HCT116 (cell line): ENCODE data around the gene MAST4. TPM values are rescaled to one million over a fixed set of nuclear protein-coding genes. Genes with fewer than 3 reads are reported as not detected.

ENCODE experiments used
- ATAC-seq: fragments of 200-7000 bp; cut with Tn5 transposase; 2 replicates; pipeline ENCODE4 v1.9.1; 2020; ENCODE audit warnings: mild to moderate bottlenecking, moderate library complexity
- BruUV-seq: library from RNA; stranded (reverse); fragments of 400-500 nt; replicated peaks from 2 replicates; lab custom pipeline; 2021; lab: Mats Ljungman, UMichigan
- CTCF ChIA-PET: fragments of 300-600 bp; sonication (Branson Sonifier 250); formaldehyde crosslinking; loops from one replicate; lab custom pipeline; 2021; ENCODE audit warnings: antibody characterized with exemption; lab: Charles Lee
- POLR2A ChIA-PET: fragments of 300-600, 350-600 bp; sonication (Branson Sonifier 250); formaldehyde crosslinking; loops from one replicate; lab custom pipeline; 2021; ENCODE audit warnings: antibody characterized with exemption; lab: Charles Lee
- RAD21 ChIA-PET, 2 experiments: fragments of 300-600 bp; sonication (Branson Sonifier 250); formaldehyde crosslinking; loops; one replicate each; lab custom pipeline; 2023; ENCODE audit warnings: low total read pairs in 2 of 2; ENCODE audit not compliant: uncharacterized antibody in 2 of 2, unreplicated experiment in 2 of 2, low non-redundant PET in 1 of 2; lab: Charles Lee
- DNase-seq: peaks from one replicate; pipeline ENCODE4 v3.0.0-alpha.2; 2010; ENCODE audit warnings: low read depth, low spot score
- H2AFZ ChIP-seq: fragments of 200-600 bp; shearing (Covaris generic), sonication (generic); 2 replicates; pipeline ENCODE4 v1.6.1; 2017; ENCODE audit warnings: low read depth, mixed run types, mixed read lengths, antibody characterized with exemption, low read length; ENCODE audit not compliant: poor library complexity, severe bottlenecking
- H3K27ac ChIP-seq: 2 replicates; pipeline ENCODE4 v1.5.1; 2012; ENCODE audit warnings: low read depth, low read length
- H3K27me3 ChIP-seq: fragments of 200-600 bp; sonication (generic); 2 replicates; pipeline ENCODE4 v1.6.1; 2016; ENCODE audit warnings: mixed run types, low read length, mixed read lengths; ENCODE audit not compliant: insufficient read depth
- H3K36me3 ChIP-seq, 2 experiments: fragments of 200-500 bp in 1 of 2; fragments of 200-600 bp in 1 of 2; sonication (Bioruptor generic) in 1 of 2; sonication (generic) in 1 of 2; 2 replicates each; pipeline versions ENCODE4 v1.5.1 to v1.6.1; 2014 to 2016; ENCODE audit warnings: low read length in 2 of 2, inconsistent platforms in 1 of 2, mixed read lengths in 1 of 2, mixed run types in 1 of 2; ENCODE audit not compliant: insufficient read depth in 2 of 2, control insufficient read depth in 1 of 2
- H3K4me1 ChIP-seq, 2 experiments: fragments of 200-600 bp in 1 of 2; sonication (generic) in 1 of 2; 2 replicates each; pipeline versions ENCODE4 v1.5.1 to v1.6.1; 2012 to 2017; ENCODE audit warnings: low read length in 2 of 2, inconsistent platforms in 1 of 2, mild to moderate bottlenecking in 1 of 2, mixed read lengths in 1 of 2, mixed run types in 1 of 2, moderate library complexity in 1 of 2; ENCODE audit not compliant: insufficient read depth in 2 of 2, control insufficient read depth in 1 of 2
- H3K4me2 ChIP-seq: fragments of 200-600 bp; sonication (generic); 2 replicates; pipeline ENCODE4 v1.6.1; 2017; ENCODE audit warnings: mixed run types, low read length, mixed read lengths
- H3K4me3 ChIP-seq, 2 experiments: fragments of 200-600 bp in 1 of 2; sonication (generic) in 1 of 2; replicated peaks in 1 of 2; 2 replicates each; pipeline ENCODE4 v1.5.1; 2011 to 2016; ENCODE audit warnings: low read length in 2 of 2, control low read depth in 1 of 2, low read depth in 1 of 2, mild to moderate bottlenecking in 1 of 2, mixed read lengths in 1 of 2, mixed run types in 1 of 2
- H3K79me2 ChIP-seq: fragments of 200-600 bp; sonication (generic); 2 replicates; pipeline ENCODE4 v1.6.1; 2017; ENCODE audit warnings: mild to moderate bottlenecking, mixed run types, low read length, moderate library complexity, mixed read lengths; ENCODE audit not compliant: insufficient read depth
- H3K9ac ChIP-seq: fragments of 200-600 bp; sonication (generic); 2 replicates; pipeline ENCODE4 v1.6.1; 2016; ENCODE audit warnings: low read length, mixed read lengths
- H3K9me2 ChIP-seq: fragments of 200-600 bp; sonication (generic), shearing (Covaris generic); 2 replicates; pipeline ENCODE4 v1.6.1; 2017; ENCODE audit warnings: mixed run types, mild to moderate bottlenecking, moderate library complexity; ENCODE audit not compliant: insufficient read depth
- H3K9me3 ChIP-seq, 2 experiments: fragments of 200-500 bp in 1 of 2; fragments of 200-600 bp in 1 of 2; sonication (Bioruptor generic) in 1 of 2; sonication (generic) in 1 of 2; 2 replicates each; pipeline ENCODE4 v1.6.1; 2014 to 2017; ENCODE audit warnings: low read length in 2 of 2, mixed read lengths in 2 of 2, inconsistent platforms in 1 of 2, low read depth in 1 of 2, mild to moderate bottlenecking in 1 of 2, mixed run types in 1 of 2, moderate library complexity in 1 of 2; ENCODE audit not compliant: control insufficient read depth in 1 of 2, insufficient read depth in 1 of 2
- H4K20me1 ChIP-seq: fragments of 200-600 bp; sonication (generic), shearing (Covaris generic); 2 replicates; pipeline ENCODE4 v1.6.1; 2017; ENCODE audit warnings: mixed run types, mild to moderate bottlenecking, moderate library complexity; ENCODE audit not compliant: insufficient read depth
- ATF3 ChIP-seq: IDR thresholded peaks from 2 replicates; pipeline ENCODE4 v1.6.1; 2012
- CEBPB ChIP-seq: IDR thresholded peaks from 2 replicates; pipeline ENCODE4 v1.6.1; 2012; ENCODE audit warnings: low read depth
- CTCF ChIP-seq, 3 experiments: fragments of 200-600 bp in 1 of 3; sonication (generic) in 1 of 3; IDR thresholded peaks in 2 of 3; conservative IDR thresholded peaks in 1 of 3; 2 replicates each; pipeline ENCODE4 v1.5.1; 2012 to 2017; ENCODE audit warnings: low read depth in 2 of 3, low read length in 2 of 3, antibody characterized with exemption in 1 of 3, borderline replicate concordance in 1 of 3, control low read depth in 1 of 3, mild to moderate bottlenecking in 1 of 3, mixed read lengths in 1 of 3, mixed run types in 1 of 3, moderate library complexity in 1 of 3; ENCODE audit not compliant: insufficient read depth in 1 of 3
- EGR1 ChIP-seq: IDR thresholded peaks from 2 replicates; pipeline ENCODE4 v1.6.1; 2012; ENCODE audit warnings: low read depth
- ELF1 ChIP-seq: IDR thresholded peaks from 2 replicates; pipeline ENCODE4 v1.6.1; 2012; ENCODE audit warnings: low read depth, borderline replicate concordance
- FOSL1 ChIP-seq: IDR thresholded peaks from 2 replicates; pipeline ENCODE4 v1.6.1; 2012; ENCODE audit warnings: low read depth
- JUND ChIP-seq: IDR thresholded peaks from 2 replicates; pipeline ENCODE4 v1.6.1; 2012
- MAX ChIP-seq: IDR thresholded peaks from 2 replicates; pipeline ENCODE4 v1.6.1; 2012
- POLR2A ChIP-seq: IDR thresholded peaks from 2 replicates; pipeline ENCODE4 v1.7.0; 2011; ENCODE audit warnings: borderline replicate concordance; ENCODE audit not compliant: insufficient read depth, insufficient read length; ENCODE audit errors: extremely low read depth
- POLR2AphosphoS5 ChIP-seq: IDR thresholded peaks from 2 replicates; pipeline ENCODE4 v1.6.1; 2011; ENCODE audit warnings: mild to moderate bottlenecking, low read depth, low read length, moderate library complexity
- REST ChIP-seq: IDR thresholded peaks from 2 replicates; pipeline ENCODE4 v1.6.1; 2012; ENCODE audit warnings: low read depth
- SIN3A ChIP-seq: IDR thresholded peaks from 2 replicates; pipeline ENCODE4 v1.6.1; 2012; ENCODE audit warnings: low read depth
- SP1 ChIP-seq: IDR thresholded peaks from 2 replicates; pipeline ENCODE4 v1.6.1; 2012; ENCODE audit warnings: low read depth
- SRF ChIP-seq: IDR thresholded peaks from 2 replicates; pipeline ENCODE4 v1.6.1; 2012; ENCODE audit warnings: low read depth
- TCF7L2 ChIP-seq: IDR thresholded peaks from 2 replicates; pipeline ENCODE4 v1.7.0; 2011; ENCODE audit warnings: borderline replicate concordance, inconsistent platforms; ENCODE audit not compliant: insufficient read depth, insufficient read length; ENCODE audit errors: extremely low read depth
- ZBTB33 ChIP-seq: IDR thresholded peaks from 2 replicates; pipeline ENCODE4 v1.6.1; 2011; ENCODE audit warnings: mild to moderate bottlenecking, low read length, moderate library complexity; ENCODE audit not compliant: insufficient replicate concordance; ENCODE audit errors: extremely low read depth
- ZNF274 ChIP-seq: fragments of 200-500 bp; sonication (Bioruptor generic); IDR thresholded peaks from 2 replicates; pipeline ENCODE4 v1.6.1; 2014; ENCODE audit warnings: mild to moderate bottlenecking, low read depth, low read length, inconsistent platforms
- intact Hi-C: fragments of 100-400 bp; cut with micrococcal nuclease; formaldehyde crosslinking; loops from 2 replicates; pipeline ENCODE4 v1.10.0; 2022
- total RNA-seq: library from RNA; stranded (reverse); gene quantifications from one replicate; pipeline ENCODE4 v1.2.1, GENCODE V29; 2021; ENCODE audit not compliant: unreplicated experiment

MAST4 gene
- total RNA-seq, 1 experiment from 2014 or later: 1.1 TPM

- POLR2A ChIA-PET: no interaction called here
These were observed 140.9 kb downstream of the MAST4 start for GRCh38 chr5:66737096-66737495.

More at GRCh38 chr5:66737096-66737495, 140.9 kb downstream of the MAST4 start:
- Histone ChIP-seq H3K9ac (no peak overlapping the region), H3K9me3 (no peaks in the 10 kb centered on the region), H3K27me3 (peaks cover 58% of the 10 kb centered on the region), H3K4me3 (no peak overlapping the region), H2AFZ (no peak overlapping the region), H3K27ac (no peak overlapping the region), H4K20me1 (no peaks in the 10 kb centered on the region), H3K4me2 (no peak overlapping the region), H3K79me2 (no peaks in the 10 kb centered on the region), H3K4me1 (no peaks in the 10 kb centered on the region), H3K36me3 (no peaks in the 10 kb centered on the region), H3K9me2 (no peaks in the 10 kb centered on the region)
- ChIA-PET CTCF (no interaction called here), RAD21 (no interaction called here)
- no peak for ATAC-seq
- TF ChIP-seq REST: no peak
- no peak for TF ChIP-seq SRF
- no peak for TF ChIP-seq JUND
- no peak for TF ChIP-seq CTCF (IDR thresholded peaks at IDR 0.05 in 2 of 3, conservative IDR thresholded peaks at IDR 0.05 in 1 of 3; ENCODE audit: borderline replicate concordance in 1 of 3, insufficient read depth in 1 of 3, low read depth in 2 of 3, low read length in 2 of 3)
- TF ChIP-seq POLR2AphosphoS5: no peak
- TF ChIP-seq FOSL1: no peak
- no peak for TF ChIP-seq SIN3A
- TF ChIP-seq ATF3: no peak
- TF ChIP-seq SP1: no peak
- TF ChIP-seq POLR2A: no peak
- TF ChIP-seq ZBTB33: no peak
- TF ChIP-seq EGR1: no peak
- TF ChIP-seq MAX: no peak
- TF ChIP-seq TCF7L2: no peak
- no peak for TF ChIP-seq ELF1
- TF ChIP-seq ZNF274: no peak
- TF ChIP-seq CEBPB: no peak
- BruUV-seq: no TSS peak
- DNase-seq: no peak
- intact Hi-C loops: no loop called here
